GM19372 (cell line): Measurements from ENCODE around the gene BUB1.
A peak's percentile ranks its signal among the peaks of the same experiment; 100 is the strongest.
"Not testable (repeated sequence)": the region's sequence is repeated elsewhere in the genome, so short reads cannot be mapped to it uniquely, and the experiment has no call there.

Experiments used
- ATAC-seq: cut with Tn5 transposase; IDR thresholded peaks from one replicate; pipeline ENCODE4 v1.9.1; 2021; ENCODE audit warnings: mild to moderate bottlenecking, low read depth, moderate library complexity; ENCODE audit not compliant: unreplicated experiment

Gene BUB1

GRCh38 chr2:110660558-110660957 is 17.3 kb downstream of the BUB1 start:
- no peak for ATAC-seq

- no peak for ATAC-seq
These were observed 18.6 kb downstream of the BUB1 start for GRCh38 chr2:110659248-110659647.

GRCh38 chr2:110657724-110658305 is 20.0 kb downstream of the BUB1 start:
- no peak for ATAC-seq

GRCh38 chr2:110655701-110656100 is 22.2 kb downstream of the BUB1 start:
- ATAC-seq = no peak

- no peak for ATAC-seq
These were observed 24.0 kb downstream of the BUB1 start for GRCh38 chr2:110653861-110654260.

GRCh38 chr2:110650346-110650745 is 27.5 kb downstream of the BUB1 start:
- ATAC-seq = no peak

GRCh38 chr2:110647777-110648176 is 30.1 kb downstream of the BUB1 start:
- ATAC-seq = no peak

GRCh38 chr2:110645616-110646015 is 32.2 kb downstream of the BUB1 start:
- ATAC-seq = no peak

GRCh38 chr2:110644357-110644756 is 33.5 kb downstream of the BUB1 start:
- no peak for ATAC-seq

- no peak for ATAC-seq
These were observed 35.5 kb downstream of the BUB1 start for GRCh38 chr2:110642360-110642759.

- no peak for ATAC-seq
These were observed 37.9 kb downstream of the BUB1 start for GRCh38 chr2:110639972-110640371.

- ATAC-seq = no peak
These were observed 38.7 kb downstream of the BUB1 start for GRCh38 chr2:110638952-110639695.

GRCh38 chr2:110638004-110638403 is 39.9 kb downstream of the BUB1 start:
- ATAC-seq = no peak

- ATAC-seq = no peak
These were observed 40.8 kb downstream of the BUB1 start for GRCh38 chr2:110637093-110637492.

- ATAC-seq = not testable (repeated sequence)
These were observed 41.8 kb downstream of the BUB1 start for GRCh38 chr2:110635949-110636628.

GRCh38 chr2:110627348-110627747 is 50.5 kb downstream of the BUB1 start:
- ATAC-seq = not testable (repeated sequence)

- ATAC-seq = not testable (repeated sequence)
These were observed 58.4 kb downstream of the BUB1 start for GRCh38 chr2:110619326-110619939.

- not testable (repeated sequence) for ATAC-seq
These were observed 63.9 kb downstream of the BUB1 start for GRCh38 chr2:110613927-110614326.

GRCh38 chr2:110610613-110611250 is 67.1 kb downstream of the BUB1 start:
- peak; percentile 40 for ATAC-seq

- peak; percentile 44 for ATAC-seq
These were observed 67.8 kb downstream of the BUB1 start for GRCh38 chr2:110609843-110610612.
